H1 (cell line): ENCODE results near the gene LAMTOR4. TPM values are rescaled to one million over a fixed set of nuclear protein-coding genes. Genes with fewer than 3 reads are reported as not detected.

Experiments used
- CHD1 ChIP-seq: IDR thresholded peaks from 2 replicates; pipeline ENCODE4 v1.6.1; 2012; ENCODE audit warnings: low read depth, low read length, improper control_type of control experiment
- CTBP2 ChIP-seq: IDR thresholded peaks from 2 replicates; pipeline ENCODE4 v1.7.0; 2011; ENCODE audit warnings: borderline replicate concordance, mild to moderate bottlenecking, moderate library complexity, mixed read lengths, low read length; ENCODE audit not compliant: insufficient read depth, insufficient read length
- FOSL1 ChIP-seq: IDR thresholded peaks from 2 replicates; pipeline ENCODE4 v1.6.1; 2011; ENCODE audit warnings: mild to moderate bottlenecking, low read depth, low read length, moderate library complexity; ENCODE audit not compliant: insufficient read depth
- KDM1A ChIP-seq: fragments of 200-600, 300-600 bp; sonication (generic); IDR thresholded peaks from 2 replicates; pipeline ENCODE4 v1.7.1; 2016; ENCODE audit warnings: mild to moderate bottlenecking, low read length, borderline replicate concordance
- MAFK ChIP-seq: IDR thresholded peaks from 2 replicates; pipeline ENCODE4 v1.6.1; 2012; ENCODE audit warnings: low read depth, mild to moderate bottlenecking, improper control_type of control experiment, low read length
- PHF8 ChIP-seq: fragments of 200-600 bp; sonication (generic); conservative IDR thresholded peaks from 2 replicates; pipeline ENCODE4 v1.7.1; 2012; ENCODE audit warnings: low read depth, mild to moderate bottlenecking, inconsistent platforms, low read length, moderate library complexity
- SIRT6 ChIP-seq: IDR thresholded peaks from one replicate; pipeline ENCODE4 v1.7.1; 2012; ENCODE audit warnings: low read length, inconsistent platforms
- SRF ChIP-seq: IDR thresholded peaks from 2 replicates; pipeline ENCODE4 v1.6.1; 2011; ENCODE audit warnings: mild to moderate bottlenecking, low read depth, low read length, moderate library complexity
- TBP ChIP-seq: IDR thresholded peaks from 2 replicates; pipeline ENCODE4 v1.6.1; 2011; ENCODE audit warnings: low read depth, low read length, improper control_type of control experiment
- polyA plus RNA-seq, 7 experiments: library from polyadenylated mRNA; depleted of rRNA in 3 of 7; stranded (reverse) in 5 of 7; unstranded in 2 of 7; fragments of >200 nt in 5 of 7; fragments of 200-250 nt in 2 of 7; gene quantifications; 1 replicate in 5 of 7; 2 replicates in 1 of 7; 4 replicates in 1 of 7; pipeline versions ENCODE4 v1.2.1 to v1.2.3, GENCODE V29; 2011 to 2013; ENCODE audit warnings: missing spikeins in 2 of 7, mixed read lengths in 2 of 7
- total RNA-seq: library from RNA; stranded (reverse); fragmentation: NEBNext Ultra II Directional; extraction: Animal tissue kit (Norgen Biotek cat#: 25700); gene quantifications from 2 replicates; pipeline ENCODE4 v1.2.1, GENCODE V29; 2021

Gene LAMTOR4
- total and polyA plus RNA-seq, 2 of the 8 experiments (the other 6 are each of a cell fraction or from before 2014, with no cell fraction given): 153 to 622 TPM

DNA sequence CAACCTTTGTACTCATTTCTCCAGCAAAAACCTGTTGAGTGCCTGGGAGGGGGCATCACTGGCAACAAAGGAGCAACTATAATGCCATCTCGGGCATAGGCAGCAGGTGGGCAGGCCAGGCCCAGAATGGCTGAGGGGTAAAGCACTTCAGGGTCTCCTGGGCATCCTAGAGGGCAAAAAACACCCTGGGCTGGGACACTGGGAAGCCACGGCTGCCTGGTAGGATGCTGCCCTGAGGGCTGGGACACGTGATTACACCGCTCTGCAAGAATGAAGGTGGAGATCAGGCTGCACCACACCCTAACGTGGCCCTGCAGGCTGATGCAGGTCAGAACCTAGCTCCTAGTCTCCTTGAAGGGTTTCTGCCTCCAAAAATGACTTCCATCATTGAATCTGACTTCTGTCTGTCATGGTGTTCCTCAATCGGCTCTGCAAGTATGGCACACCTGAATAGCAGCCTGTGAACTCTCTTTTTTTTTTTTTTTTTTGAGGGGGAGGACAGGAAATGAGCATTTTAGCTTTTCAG lies 14.4 kb downstream of the LAMTOR4 start (continued):
- no peak for TF ChIP-seq FOSL1
- no peak for TF ChIP-seq MAFK
- TF ChIP-seq CHD1: no peak
- no peak for TF ChIP-seq SIRT6
- no peak for TF ChIP-seq CTBP2
- TF ChIP-seq KDM1A: no peak
- TF ChIP-seq SRF: no peak
- no peak for TF ChIP-seq TBP
- no peak for TF ChIP-seq PHF8
